GM23338 (cell line): ENCODE measurements around the gene AFAP1. TPM values are rescaled to one million over a fixed set of nuclear protein-coding genes. Genes with fewer than 3 reads are reported as not detected.

ENCODE experiments used
- ATAC-seq: fragments of 200-7000 bp; cut with Tn5 transposase; 3 replicates; pipeline ENCODE4 v1.9.1; 2020
- DNase-seq: peaks from one replicate; pipeline ENCODE4 v3.0.0-alpha.2; 2015; ENCODE audit warnings: low spot score
- H2AFZ ChIP-seq: fragments of 200-600 bp; sonication (generic); 2 replicates; pipeline ENCODE4 v1.8.0; 2016; ENCODE audit warnings: antibody characterized with exemption, mild to moderate bottlenecking, moderate library complexity
- H3F3A ChIP-seq: fragments of 200-600 bp; sonication (generic); replicated peaks from 2 replicates; pipeline ENCODE4 v1.8.0; 2017; ENCODE audit warnings: antibody characterized with exemption, mixed run types, low read depth
- H3K27ac ChIP-seq: fragments of 200-600 bp; sonication (generic); 2 replicates; pipeline ENCODE4 v1.6.1; 2016; ENCODE audit warnings: low read depth
- H3K27me3 ChIP-seq: fragments of 200-600 bp; sonication (generic); 2 replicates; pipeline ENCODE4 v1.8.0; 2016; ENCODE audit warnings: mild to moderate bottlenecking, mixed run types, moderate library complexity; ENCODE audit not compliant: insufficient read depth
- H3K36me3 ChIP-seq: fragments of 200-600 bp; sonication (generic); 2 replicates; pipeline ENCODE4 v1.8.0; 2016; ENCODE audit warnings: mild to moderate bottlenecking; ENCODE audit not compliant: insufficient read depth
- H3K4me1 ChIP-seq: fragments of 200-600 bp; sonication (generic); 2 replicates; pipeline ENCODE4 v1.8.0; 2016; ENCODE audit warnings: mild to moderate bottlenecking, moderate library complexity; ENCODE audit not compliant: insufficient read depth
- H3K4me2 ChIP-seq: fragments of 200-600 bp; sonication (generic); 2 replicates; pipeline ENCODE4 v1.7.1; 2017; ENCODE audit warnings: mixed run types
- H3K4me3 ChIP-seq: fragments of 200-600 bp; sonication (generic); 2 replicates; pipeline ENCODE4 v1.6.1; 2016; ENCODE audit warnings: mixed run types
- H3K79me2 ChIP-seq: fragments of 200-600 bp; sonication (generic); replicated peaks from 2 replicates; pipeline ENCODE4 v1.8.0; 2017; ENCODE audit warnings: mild to moderate bottlenecking; ENCODE audit not compliant: insufficient read depth
- H3K9me2 ChIP-seq: fragments of 200-600 bp; sonication (generic); 2 replicates; pipeline ENCODE4 v1.8.0; 2017; ENCODE audit not compliant: insufficient read depth
- H4K20me1 ChIP-seq: fragments of 200-600 bp; sonication (generic); replicated peaks from 2 replicates; pipeline ENCODE4 v1.8.0; 2017; ENCODE audit warnings: mild to moderate bottlenecking; ENCODE audit not compliant: insufficient read depth
- H3K27ac Mint-ChIP-seq: 2 replicates; pipeline ENCODE4 v1.8.0; 2020; ENCODE audit warnings: inconsistent platforms, mild to moderate bottlenecking, moderate library complexity, mixed read lengths
- H3K27me3 Mint-ChIP-seq: 3 replicates; pipeline ENCODE4 v1.8.0; 2022; ENCODE audit warnings: low read depth, mild to moderate bottlenecking, moderate library complexity, mixed read lengths, inconsistent platforms; ENCODE audit not compliant: insufficient read depth, poor library complexity
- H3K36me3 Mint-ChIP-seq: 3 replicates; pipeline ENCODE4 v1.8.0; 2021; ENCODE audit warnings: low read depth, mild to moderate bottlenecking, inconsistent platforms, moderate library complexity, mixed read lengths
- H3K4me1 Mint-ChIP-seq: 3 replicates; pipeline ENCODE4 v1.8.0; 2020; ENCODE audit warnings: mild to moderate bottlenecking, inconsistent platforms, mixed read lengths
- H3K4me3 Mint-ChIP-seq: 3 replicates; pipeline ENCODE4 v1.8.0; 2021; ENCODE audit warnings: moderate library complexity, mild to moderate bottlenecking, inconsistent platforms, mixed read lengths
- H3K9me3 Mint-ChIP-seq: 3 replicates; pipeline ENCODE4 v1.8.0; 2020; ENCODE audit warnings: moderate library complexity, mild to moderate bottlenecking, inconsistent platforms, mixed read lengths
- CREB1 ChIP-seq: fragments of 250-450 bp; sonication (Bioruptor Pico); IDR thresholded peaks from 2 replicates; pipeline ENCODE4 v1.5.0; 2020; ENCODE audit warnings: low read depth, mild to moderate bottlenecking, moderate library complexity
- CTCF ChIP-seq, 2 experiments: fragments of 200-600 bp in 1 of 2; sonication (generic) in 1 of 2; conservative IDR thresholded peaks; 2 replicates each; pipeline versions ENCODE4 v1.5.1 to v1.6.1; 2016 to 2017; ENCODE audit warnings: antibody characterized with exemption in 2 of 2, low read depth in 2 of 2, mild to moderate bottlenecking in 2 of 2, moderate library complexity in 1 of 2
- ETS1 ChIP-seq: IDR thresholded peaks from 2 replicates; pipeline ENCODE4 v1.6.1; 2016; ENCODE audit warnings: antibody characterized with exemption
- EZH2 ChIP-seq: fragments of 200-600 bp; sonication (generic); IDR thresholded peaks from one replicate; pipeline ENCODE4 v1.8.0; 2017; ENCODE audit warnings: antibody characterized with exemption, mild to moderate bottlenecking, low read depth; ENCODE audit not compliant: unreplicated experiment
- JUNB ChIP-seq: IDR thresholded peaks from one replicate; pipeline ENCODE4 v1.6.1; 2016; ENCODE audit warnings: antibody characterized with exemption; ENCODE audit not compliant: unreplicated experiment
- NANOG ChIP-seq: IDR thresholded peaks from 2 replicates; pipeline ENCODE4 v1.6.1; 2016; ENCODE audit warnings: antibody characterized with exemption, borderline replicate concordance
- REST ChIP-seq: IDR thresholded peaks from one replicate; pipeline ENCODE4 v1.6.1; 2018; ENCODE audit warnings: antibody characterized with exemption; ENCODE audit not compliant: unreplicated experiment
- STAT1 ChIP-seq: IDR thresholded peaks from one replicate; pipeline ENCODE4 v1.6.1; 2016; ENCODE audit warnings: antibody characterized with exemption; ENCODE audit not compliant: unreplicated experiment
- ZNF114 ChIP-seq: fragments of 250-450 bp; sonication (Bioruptor Pico); IDR thresholded peaks from 2 replicates; pipeline ENCODE4 v1.5.0; 2020; ENCODE audit warnings: mild to moderate bottlenecking, moderate library complexity
- ZNF462 ChIP-seq: fragments of 250-450 bp; sonication (Bioruptor Pico); IDR thresholded peaks from 2 replicates; pipeline ENCODE4 v1.5.0; 2020; ENCODE audit warnings: mild to moderate bottlenecking, moderate library complexity
- polyA plus RNA-seq: library from polyadenylated mRNA; unstranded; fragments of >200 nt; fragmentation: Nextera tagmentation; extraction: Ambion mirVana; gene quantifications from 2 replicates; pipeline ENCODE4 v1.2.1, GENCODE V29; 2016
- total RNA-seq: library from RNA; depleted of rRNA; stranded (reverse); fragments of >200 nt; shearing (Covaris generic); gene quantifications from 2 replicates; pipeline ENCODE4 v1.2.3, GENCODE V29; 2014

AFAP1 gene
- total and polyA plus RNA-seq, 2 experiments from 2014 or later = 6.5 to 21.5 TPM

- TF ChIP-seq ZNF462 (CRISPR knock-in tag) (no peak), CREB1 (no peak), EZH2 (no peak), ETS1 (no peak)
Observed at GRCh38 chr4:7900334-7900909, 39.2 kb downstream of the AFAP1 start (continued).

GRCh38 chr4:7899184-7899869 lies 40.3 kb downstream of the AFAP1 start:
- Mint-ChIP-seq H3K4me3 (no peak overlapping the region), H3K36me3 (no peaks in the 10 kb centered on the region; the same call in 2 of the 3 replicates), H3K27me3 (peaks cover 2% of the 10 kb centered on the region), H3K9me3 (no peaks in the 10 kb centered on the region), H3K27ac (no peak overlapping the region; the same call in 1 of the 2 replicates), H3K4me1 (peaks cover 64% of the 10 kb centered on the region)
- Histone ChIP-seq H3K27me3 (no peaks in the 10 kb centered on the region), H3K4me2 (peak overlapping the region; percentile 63), H3K4me1 (peaks cover 56% of the 10 kb centered on the region), H3K36me3 (no peaks in the 10 kb centered on the region), H2AFZ (no peak overlapping the region), H3F3A (peaks cover 7% of the 10 kb centered on the region; the same call in 1 of the 2 replicates), H3K27ac (no peak overlapping the region), H3K9me2 (no peaks in the 10 kb centered on the region), H3K79me2 (peaks cover 81% of the 10 kb centered on the region), H3K4me3 (no peak overlapping the region), H4K20me1 (no peaks in the 10 kb centered on the region; the same call in none of the 2 replicates)
- DNase-seq (no peak), ATAC-seq (peak; percentile 48)
- no peak for TF ChIP-seq JUNB
- no peak for TF ChIP-seq REST
- no peak for TF ChIP-seq ETS1
- no peak for TF ChIP-seq NANOG
- TF ChIP-seq STAT1 = no peak
- TF ChIP-seq ZNF114 = no peak
- TF ChIP-seq CTCF (conservative IDR thresholded peaks at IDR 0.05; ENCODE audit: low read depth in 2 of 2) = no peak
